Liver (tissue), 9 donors: Measurements from ENCODE around the gene PLCG2. TPM values are rescaled to one million over a fixed set of nuclear protein-coding genes. Genes with fewer than 3 reads are reported as not detected.

Experiments used
- DNase-seq: peaks from one replicate; pipeline ENCODE4 v3.0.0-alpha.2; 2017; ENCODE audit warnings: low spot score
- H3K27ac ChIP-seq, 2 donors: one replicate each; pipeline ENCODE4 v1.7.0; 2013; ENCODE audit warnings: inconsistent platforms in 2 of 2, low read length in 2 of 2, control low read depth in 1 of 2, low read depth in 1 of 2, mild to moderate bottlenecking in 1 of 2
- H3K27me3 ChIP-seq, 4 donors: one replicate each; pipeline versions ENCODE4 v1.6.1 to v1.7.0; 2013; ENCODE audit warnings: low read length in 3 of 4, inconsistent platforms in 1 of 4, mild to moderate bottlenecking in 1 of 4, moderate library complexity in 1 of 4; ENCODE audit not compliant: control insufficient read depth in 4 of 4, insufficient read depth in 4 of 4
- H3K36me3 ChIP-seq, 4 donors: one replicate each; pipeline versions ENCODE4 v1.6.1 to v1.7.0; 2013; ENCODE audit warnings: low read length in 3 of 4, mild to moderate bottlenecking in 3 of 4, low read depth in 1 of 4, moderate library complexity in 1 of 4; ENCODE audit not compliant: control insufficient read depth in 4 of 4, insufficient read depth in 3 of 4
- H3K4me1 ChIP-seq, 4 donors: one replicate each; pipeline versions ENCODE4 v1.6.1 to v1.7.0; 2013; ENCODE audit warnings: low read length in 3 of 4, mild to moderate bottlenecking in 3 of 4, moderate library complexity in 1 of 4; ENCODE audit not compliant: control insufficient read depth in 4 of 4, insufficient read depth in 4 of 4
- H3K4me3 ChIP-seq, 3 donors: one replicate each; pipeline versions ENCODE4 v1.6.1 to v1.7.0; 2013; ENCODE audit warnings: low read length in 3 of 3, control low read depth in 1 of 3, low read depth in 1 of 3, mild to moderate bottlenecking in 1 of 3
- H3K9ac ChIP-seq, 2 donors: one replicate each; pipeline ENCODE4 v1.7.0; 2013; ENCODE audit warnings: low read length in 2 of 2, mild to moderate bottlenecking in 2 of 2, moderate library complexity in 2 of 2, control low read depth in 1 of 2, low read depth in 1 of 2
- H3K9me3 ChIP-seq, 4 donors: one replicate each; pipeline versions ENCODE4 v1.6.1 to v1.7.0; 2013; ENCODE audit warnings: low read length in 3 of 4; ENCODE audit not compliant: control insufficient read depth in 4 of 4
- ATF3 ChIP-seq: IDR thresholded peaks from 2 replicates; pipeline ENCODE4 v1.6.1; 2016; ENCODE audit warnings: antibody characterized with exemption
- EGR1 ChIP-seq, 2 donors: IDR thresholded peaks; 2 replicates each; pipeline ENCODE4 v1.6.1; 2016 to 2018; ENCODE audit warnings: antibody characterized with exemption in 2 of 2, low read depth in 2 of 2
- FOXA1 ChIP-seq: IDR thresholded peaks from 2 replicates; pipeline ENCODE4 v1.6.1; 2016; ENCODE audit warnings: antibody characterized with exemption
- FOXA2 ChIP-seq: IDR thresholded peaks from 2 replicates; pipeline ENCODE4 v1.6.1; 2016; ENCODE audit warnings: antibody characterized with exemption
- GABPA ChIP-seq, 2 donors: IDR thresholded peaks in 1 of 2; conservative IDR thresholded peaks in 1 of 2; 2 replicates each; pipeline ENCODE4 v1.6.1; 2016; ENCODE audit warnings: antibody characterized with exemption in 2 of 2, mild to moderate bottlenecking in 1 of 2, moderate library complexity in 1 of 2
- HNF4A ChIP-seq, 2 donors: conservative IDR thresholded peaks; 2 replicates each; pipeline ENCODE4 v1.6.1; 2016; ENCODE audit warnings: antibody characterized with exemption in 2 of 2, mild to moderate bottlenecking in 2 of 2
- JUND ChIP-seq, 2 donors: IDR thresholded peaks; 2 replicates each; pipeline ENCODE4 v1.6.1; 2016; ENCODE audit warnings: antibody characterized with exemption in 2 of 2
- MAX ChIP-seq: IDR thresholded peaks from 2 replicates; pipeline ENCODE4 v1.6.1; 2016; ENCODE audit warnings: antibody characterized with exemption
- RAD21 ChIP-seq, 2 donors: IDR thresholded peaks; 2 replicates each; pipeline ENCODE4 v1.6.1; 2016; ENCODE audit warnings: antibody characterized with exemption in 2 of 2, mild to moderate bottlenecking in 2 of 2
- RXRA ChIP-seq, 2 donors: IDR thresholded peaks; 2 replicates each; pipeline ENCODE4 v1.6.1; 2017 to 2018; ENCODE audit warnings: antibody characterized with exemption in 2 of 2, mild to moderate bottlenecking in 1 of 2
- SP1 ChIP-seq: IDR thresholded peaks from 2 replicates; pipeline ENCODE4 v1.6.1; 2018; ENCODE audit warnings: antibody characterized with exemption, mild to moderate bottlenecking
- TAF1 ChIP-seq: conservative IDR thresholded peaks from 2 replicates; pipeline ENCODE4 v1.6.1; 2016; ENCODE audit warnings: antibody characterized with exemption, mild to moderate bottlenecking
- YY1 ChIP-seq: IDR thresholded peaks from 2 replicates; pipeline ENCODE4 v1.6.1; 2016; ENCODE audit warnings: antibody characterized with exemption, mild to moderate bottlenecking
- ZBTB33 ChIP-seq: IDR thresholded peaks from 2 replicates; pipeline ENCODE4 v1.6.1; 2016; ENCODE audit warnings: antibody characterized with exemption
- WGBS: extraction: QIAGEN DNeasy Blood & Tissue Kit; methylation state at CpG from one replicate; pipeline ENCODE4 v1.1.7; 2013; 5-methylcytosine and 5-hydroxymethylcytosine counted together
- polyA plus RNA-seq, 2 donors: library from polyadenylated mRNA; stranded (reverse) in 1 of 2; unstranded in 1 of 2; fragments of 200-250 nt in 1 of 2; fragments of >200 nt in 1 of 2; fragmentation: Nextera tagmentation in 1 of 2; extraction: Ambion mirVana in 1 of 2; gene quantifications; one replicate each; pipeline versions ENCODE4 v1.2.1 to v1.2.3, GENCODE V29; 2013 to 2015
- total RNA-seq, 2 donors: library from RNA; depleted of rRNA; stranded (reverse); fragments of >200 nt; gene quantifications; one replicate each; pipeline ENCODE4 v1.2.3, GENCODE V29; 2014
- donor health status: healthy.
- donor health status: healthy.
- donor health status: healthy.
- donor health status: healthy.
- donor health status: healthy.

Gene PLCG2
- total and polyA plus RNA-seq, 4 donors: 7.1 to 21.6 (median 15.8) TPM

GRCh38 chr16:81785138-81785924 lies 6.2 kb downstream of the PLCG2 start (continued):
- no peak for TF ChIP-seq JUND (IDR thresholded peaks at IDR 0.05)
- no peak for TF ChIP-seq MAX
- no peak for TF ChIP-seq FOXA1
- no peak for TF ChIP-seq FOXA2
- TF ChIP-seq RAD21 (IDR thresholded peaks at IDR 0.05): no peak
- TF ChIP-seq SP1: no peak
- no peak for TF ChIP-seq YY1

- Histone ChIP-seq H3K36me3 (no peaks in the 10 kb centered on the region), H3K4me3 (no peak overlapping the region), H3K27me3 (no peaks in the 10 kb centered on the region), H3K27ac (no peak overlapping the region), H3K9me3 (no peaks in the 10 kb centered on the region), H3K4me1 (peaks cover 0 to 11% (median 3%) of the 10 kb centered on the region in 4 donors), H3K9ac (no peak overlapping the region)
- 77% methylated on average over 6 of the region's 6 CpGs for WGBS
- no peak for DNase-seq
- no peak for TF ChIP-seq ATF3
- no peak for TF ChIP-seq GABPA (IDR thresholded peaks at IDR 0.05 in 1 of 2, conservative IDR thresholded peaks at IDR 0.05 in 1 of 2)
- TF ChIP-seq FOXA1: no peak
- no peak for TF ChIP-seq MAX
- no peak for TF ChIP-seq YY1
- no peak for TF ChIP-seq TAF1
- TF ChIP-seq JUND (IDR thresholded peaks at IDR 0.05): no peak
- no peak for TF ChIP-seq RAD21 (IDR thresholded peaks at IDR 0.05)
- no peak for TF ChIP-seq ZBTB33
- TF ChIP-seq EGR1 (IDR thresholded peaks at IDR 0.05; ENCODE audit: low read depth in 2 of 2): no peak
- TF ChIP-seq RXRA (IDR thresholded peaks at IDR 0.05): no peak
- no peak for TF ChIP-seq SP1
- TF ChIP-seq FOXA2: no peak
These were observed 7.2 kb downstream of the PLCG2 start for GRCh38 chr16:81786321-81786720.

- H3K27me3 ChIP-seq: no peaks in the 10 kb centered on the region
- H3K9ac ChIP-seq: no peak overlapping the region
- H3K36me3 ChIP-seq: no peaks in the 10 kb centered on the region
- 50% methylated on average over 2 of the region's 2 CpGs for WGBS
- peak; percentile 57 for TF ChIP-seq YY1
- no peak for TF ChIP-seq FOXA1
- peak in 1 of 2 donors; percentile 29 for TF ChIP-seq HNF4A (conservative IDR thresholded peaks at IDR 0.05)
- TF ChIP-seq RXRA (IDR thresholded peaks at IDR 0.05): peak in 1 of 2 donors; percentile 23
- no peak for TF ChIP-seq ATF3
- TF ChIP-seq EGR1 (IDR thresholded peaks at IDR 0.05; ENCODE audit: low read depth in 2 of 2): no peak
- H3K4me1 ChIP-seq: peaks cover 0 to 11% (median 3%) of the 10 kb centered on the region in 4 donors
- H3K4me3 ChIP-seq: no peak overlapping the region
- no peak for DNase-seq
- no peak overlapping the region for H3K27ac ChIP-seq
- H3K9me3 ChIP-seq: no peaks in the 10 kb centered on the region
These were observed 7.8 kb downstream of the PLCG2 start for GRCh38 chr16:81786868-81787267.
